ENCODE data around the gene RTBDN.

DNA sequence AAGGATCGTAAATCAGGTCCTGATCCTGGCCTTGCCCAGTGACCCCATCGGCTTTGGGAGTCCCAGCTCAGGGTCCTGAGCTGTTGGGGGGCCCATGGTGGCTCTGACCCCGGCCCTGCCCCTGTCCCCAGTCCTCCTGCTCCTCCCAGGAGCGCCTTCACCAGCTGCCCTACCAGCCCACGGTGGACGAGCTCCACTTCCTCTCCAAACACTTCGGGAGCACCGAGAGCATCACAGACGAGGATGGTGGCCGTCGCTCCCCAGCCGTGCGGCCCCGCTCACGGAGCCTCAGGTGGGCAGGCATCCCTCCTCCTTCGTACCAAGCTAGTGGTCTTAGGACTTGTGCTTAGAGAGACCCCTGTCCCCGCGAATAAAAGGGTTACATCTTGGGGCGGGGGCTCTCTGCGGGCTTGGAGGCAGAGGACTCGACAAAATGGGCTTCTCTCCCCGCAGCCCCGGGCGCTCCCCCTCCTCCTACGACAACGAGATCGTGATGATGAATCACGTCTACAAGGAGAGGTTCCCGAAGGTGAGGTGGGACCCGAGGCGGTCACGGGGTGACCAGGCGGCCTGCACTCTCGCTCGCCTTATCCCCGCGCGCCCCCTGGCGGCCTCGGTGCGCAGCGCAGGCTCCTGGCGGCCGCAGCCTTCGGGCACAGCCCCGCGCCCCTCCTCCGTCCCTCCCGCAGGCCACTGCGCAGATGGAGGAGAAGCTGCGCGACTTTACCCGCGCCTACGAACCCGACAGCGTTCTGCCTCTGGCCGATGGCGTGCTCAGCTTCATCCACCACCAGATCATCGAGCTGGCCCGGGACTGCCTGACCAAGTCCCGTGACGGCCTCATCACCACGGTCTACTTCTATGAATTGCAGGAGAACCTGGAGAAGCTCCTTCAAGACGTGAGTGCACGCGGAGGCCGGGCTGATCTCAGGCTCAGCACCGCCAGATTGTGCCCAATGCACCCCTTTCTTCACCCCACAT, 13.1 kb upstream of the RTBDN start:
- TF ChIP-seq, protein P1, sequence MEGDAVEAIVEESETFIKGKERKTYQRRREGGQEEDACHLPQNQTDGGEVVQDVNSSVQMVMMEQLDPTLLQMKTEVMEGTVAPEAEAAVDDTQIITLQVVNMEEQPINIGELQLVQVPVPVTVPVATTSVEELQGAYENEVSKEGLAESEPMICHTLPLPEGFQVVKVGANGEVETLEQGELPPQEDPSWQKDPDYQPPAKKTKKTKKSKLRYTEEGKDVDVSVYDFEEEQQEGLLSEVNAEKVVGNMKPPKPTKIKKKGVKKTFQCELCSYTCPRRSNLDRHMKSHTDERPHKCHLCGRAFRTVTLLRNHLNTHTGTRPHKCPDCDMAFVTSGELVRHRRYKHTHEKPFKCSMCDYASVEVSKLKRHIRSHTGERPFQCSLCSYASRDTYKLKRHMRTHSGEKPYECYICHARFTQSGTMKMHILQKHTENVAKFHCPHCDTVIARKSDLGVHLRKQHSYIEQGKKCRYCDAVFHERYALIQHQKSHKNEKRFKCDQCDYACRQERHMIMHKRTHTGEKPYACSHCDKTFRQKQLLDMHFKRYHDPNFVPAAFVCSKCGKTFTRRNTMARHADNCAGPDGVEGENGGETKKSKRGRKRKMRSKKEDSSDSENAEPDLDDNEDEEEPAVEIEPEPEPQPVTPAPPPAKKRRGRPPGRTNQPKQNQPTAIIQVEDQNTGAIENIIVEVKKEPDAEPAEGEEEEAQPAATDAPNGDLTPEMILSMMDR (IDR thresholded peaks at IDR 0.05; ENCODE audit: insufficient read depth, low read length), result peak; percentile 91
- TF ChIP-seq GABPA (IDR thresholded peaks at IDR 0.05; ENCODE audit: low read depth), result no peak
- TF ChIP-seq, protein P2, sequence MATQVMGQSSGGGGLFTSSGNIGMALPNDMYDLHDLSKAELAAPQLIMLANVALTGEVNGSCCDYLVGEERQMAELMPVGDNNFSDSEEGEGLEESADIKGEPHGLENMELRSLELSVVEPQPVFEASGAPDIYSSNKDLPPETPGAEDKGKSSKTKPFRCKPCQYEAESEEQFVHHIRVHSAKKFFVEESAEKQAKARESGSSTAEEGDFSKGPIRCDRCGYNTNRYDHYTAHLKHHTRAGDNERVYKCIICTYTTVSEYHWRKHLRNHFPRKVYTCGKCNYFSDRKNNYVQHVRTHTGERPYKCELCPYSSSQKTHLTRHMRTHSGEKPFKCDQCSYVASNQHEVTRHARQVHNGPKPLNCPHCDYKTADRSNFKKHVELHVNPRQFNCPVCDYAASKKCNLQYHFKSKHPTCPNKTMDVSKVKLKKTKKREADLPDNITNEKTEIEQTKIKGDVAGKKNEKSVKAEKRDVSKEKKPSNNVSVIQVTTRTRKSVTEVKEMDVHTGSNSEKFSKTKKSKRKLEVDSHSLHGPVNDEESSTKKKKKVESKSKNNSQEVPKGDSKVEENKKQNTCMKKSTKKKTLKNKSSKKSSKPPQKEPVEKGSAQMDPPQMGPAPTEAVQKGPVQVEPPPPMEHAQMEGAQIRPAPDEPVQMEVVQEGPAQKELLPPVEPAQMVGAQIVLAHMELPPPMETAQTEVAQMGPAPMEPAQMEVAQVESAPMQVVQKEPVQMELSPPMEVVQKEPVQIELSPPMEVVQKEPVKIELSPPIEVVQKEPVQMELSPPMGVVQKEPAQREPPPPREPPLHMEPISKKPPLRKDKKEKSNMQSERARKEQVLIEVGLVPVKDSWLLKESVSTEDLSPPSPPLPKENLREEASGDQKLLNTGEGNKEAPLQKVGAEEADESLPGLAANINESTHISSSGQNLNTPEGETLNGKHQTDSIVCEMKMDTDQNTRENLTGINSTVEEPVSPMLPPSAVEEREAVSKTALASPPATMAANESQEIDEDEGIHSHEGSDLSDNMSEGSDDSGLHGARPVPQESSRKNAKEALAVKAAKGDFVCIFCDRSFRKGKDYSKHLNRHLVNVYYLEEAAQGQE (IDR thresholded peaks at IDR 0.05; ENCODE audit: insufficient replicate concordance, low read depth), result no peak
- TF ChIP-seq POLR2AphosphoS5 (IDR thresholded peaks at IDR 0.05; ENCODE audit: low read depth), result no peak

All from HL-60 (cell line).